Endothelial cell of umbilical vein (primary cell): ENCODE results near the gene IFIT3.

Source experiments
- EZH2 ChIP-seq: IDR thresholded peaks from 2 replicates; pipeline ENCODE4 v1.6.1; 2012; ENCODE audit warnings: borderline replicate concordance, low read depth, mild to moderate bottlenecking, moderate library complexity, low read length, inconsistent platforms; ENCODE audit not compliant: severe bottlenecking
- FOS ChIP-seq: IDR thresholded peaks from 2 replicates; pipeline ENCODE4 v1.6.1; 2011; ENCODE audit warnings: mild to moderate bottlenecking, low read length, moderate library complexity, borderline replicate concordance; ENCODE audit not compliant: insufficient read depth
- GATA2 ChIP-seq: IDR thresholded peaks from 2 replicates; pipeline ENCODE4 v1.7.0; 2011; ENCODE audit warnings: low read depth, mild to moderate bottlenecking, moderate library complexity, mixed read lengths, low read length; ENCODE audit not compliant: insufficient read length, insufficient read depth
- JUN ChIP-seq: IDR thresholded peaks from 2 replicates; pipeline ENCODE4 v1.6.1; 2011; ENCODE audit warnings: borderline replicate concordance, low read depth; ENCODE audit not compliant: insufficient read length, insufficient read depth
- MYC ChIP-seq: IDR thresholded peaks from one replicate; pipeline ENCODE4 v1.6.1; 2011; ENCODE audit warnings: mild to moderate bottlenecking, low read depth, low read length
- POLR2A ChIP-seq: IDR thresholded peaks from 2 replicates; pipeline ENCODE4 v1.6.1; 2012; ENCODE audit warnings: low read depth, mild to moderate bottlenecking, control low read depth, low read length
- POLR2AphosphoS5 ChIP-seq: IDR thresholded peaks from 2 replicates; pipeline ENCODE4 v1.6.1; 2012; ENCODE audit warnings: low read depth, mild to moderate bottlenecking, control low read depth, low read length, moderate library complexity; ENCODE audit not compliant: insufficient read depth
- TF ChIP-seq, protein P1 (sequence below), 2 donors: IDR thresholded peaks; 1 replicate in 1 of 2; 2 replicates in 1 of 2; pipeline ENCODE4 v1.5.1; 2011; ENCODE audit warnings: low read length in 2 of 2, mild to moderate bottlenecking in 2 of 2, moderate library complexity in 2 of 2, control low read depth in 1 of 2, inconsistent platforms in 1 of 2, low read depth in 1 of 2; ENCODE audit not compliant: insufficient read depth in 1 of 2; ENCODE audit errors: extremely low read depth in 1 of 2
- TF ChIP-seq, protein P2 (sequence below): IDR thresholded peaks from 2 replicates; pipeline ENCODE4 v1.6.1; 2011; ENCODE audit not compliant: insufficient read depth, insufficient read length

GRCh38 chr10:89357975-89358374 is 30.2 kb downstream of the IFIT3 start:
- TF ChIP-seq EZH2 = no peak
- TF ChIP-seq, protein P1, sequence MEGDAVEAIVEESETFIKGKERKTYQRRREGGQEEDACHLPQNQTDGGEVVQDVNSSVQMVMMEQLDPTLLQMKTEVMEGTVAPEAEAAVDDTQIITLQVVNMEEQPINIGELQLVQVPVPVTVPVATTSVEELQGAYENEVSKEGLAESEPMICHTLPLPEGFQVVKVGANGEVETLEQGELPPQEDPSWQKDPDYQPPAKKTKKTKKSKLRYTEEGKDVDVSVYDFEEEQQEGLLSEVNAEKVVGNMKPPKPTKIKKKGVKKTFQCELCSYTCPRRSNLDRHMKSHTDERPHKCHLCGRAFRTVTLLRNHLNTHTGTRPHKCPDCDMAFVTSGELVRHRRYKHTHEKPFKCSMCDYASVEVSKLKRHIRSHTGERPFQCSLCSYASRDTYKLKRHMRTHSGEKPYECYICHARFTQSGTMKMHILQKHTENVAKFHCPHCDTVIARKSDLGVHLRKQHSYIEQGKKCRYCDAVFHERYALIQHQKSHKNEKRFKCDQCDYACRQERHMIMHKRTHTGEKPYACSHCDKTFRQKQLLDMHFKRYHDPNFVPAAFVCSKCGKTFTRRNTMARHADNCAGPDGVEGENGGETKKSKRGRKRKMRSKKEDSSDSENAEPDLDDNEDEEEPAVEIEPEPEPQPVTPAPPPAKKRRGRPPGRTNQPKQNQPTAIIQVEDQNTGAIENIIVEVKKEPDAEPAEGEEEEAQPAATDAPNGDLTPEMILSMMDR (IDR thresholded peaks at IDR 0.05; ENCODE audit: extremely low read depth in 1 of 2, insufficient read depth in 1 of 2, low read depth in 1 of 2, low read length in 2 of 2) = no peak
- TF ChIP-seq, protein P2, sequence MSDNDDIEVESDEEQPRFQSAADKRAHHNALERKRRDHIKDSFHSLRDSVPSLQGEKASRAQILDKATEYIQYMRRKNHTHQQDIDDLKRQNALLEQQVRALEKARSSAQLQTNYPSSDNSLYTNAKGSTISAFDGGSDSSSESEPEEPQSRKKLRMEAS = no peak
- TF ChIP-seq POLR2AphosphoS5 = no peak
- TF ChIP-seq POLR2A = no peak
- no peak for TF ChIP-seq FOS
- no peak for TF ChIP-seq GATA2
- no peak for TF ChIP-seq MYC
- no peak for TF ChIP-seq JUN
